Subcutaneous abdominal adipose tissue (tissue), 5 donors: ENCODE results near the gene NFYA.

Source experiments
- H3K27ac ChIP-seq: one replicate; pipeline ENCODE4 v1.7.0; 2013; ENCODE audit warnings: low read depth, mild to moderate bottlenecking, inconsistent platforms, low read length, moderate library complexity
- H3K27me3 ChIP-seq, 5 donors: one replicate each; pipeline ENCODE4 v1.7.0; 2013; ENCODE audit warnings: low read length in 5 of 5, inconsistent platforms in 1 of 5; ENCODE audit not compliant: control insufficient read depth in 5 of 5, insufficient read depth in 4 of 5
- H3K36me3 ChIP-seq, 5 donors: one replicate each; pipeline ENCODE4 v1.7.0; 2013; ENCODE audit warnings: low read length in 5 of 5; ENCODE audit not compliant: control insufficient read depth in 5 of 5, insufficient read depth in 5 of 5
- H3K4me1 ChIP-seq, 5 donors: one replicate each; pipeline ENCODE4 v1.7.0; 2013; ENCODE audit warnings: low read length in 5 of 5, mild to moderate bottlenecking in 3 of 5, moderate library complexity in 1 of 5; ENCODE audit not compliant: control insufficient read depth in 5 of 5, insufficient read depth in 5 of 5
- H3K4me3 ChIP-seq, 5 donors: one replicate each; pipeline ENCODE4 v1.7.0; 2013; ENCODE audit warnings: low read length in 5 of 5, low read depth in 1 of 5
- H3K9ac ChIP-seq, 5 donors: one replicate each; pipeline ENCODE4 v1.7.0; 2013; ENCODE audit warnings: low read length in 5 of 5, mild to moderate bottlenecking in 4 of 5, moderate library complexity in 3 of 5
- H3K9me3 ChIP-seq, 5 donors: one replicate each; pipeline ENCODE4 v1.7.0; 2013; ENCODE audit warnings: low read length in 5 of 5; ENCODE audit not compliant: control insufficient read depth in 5 of 5
- donor health status: healthy.
- donor health status: healthy.
- donor health status: healthy.
- donor health status: healthy.
- donor health status: healthy.

Gene NFYA

DNA sequence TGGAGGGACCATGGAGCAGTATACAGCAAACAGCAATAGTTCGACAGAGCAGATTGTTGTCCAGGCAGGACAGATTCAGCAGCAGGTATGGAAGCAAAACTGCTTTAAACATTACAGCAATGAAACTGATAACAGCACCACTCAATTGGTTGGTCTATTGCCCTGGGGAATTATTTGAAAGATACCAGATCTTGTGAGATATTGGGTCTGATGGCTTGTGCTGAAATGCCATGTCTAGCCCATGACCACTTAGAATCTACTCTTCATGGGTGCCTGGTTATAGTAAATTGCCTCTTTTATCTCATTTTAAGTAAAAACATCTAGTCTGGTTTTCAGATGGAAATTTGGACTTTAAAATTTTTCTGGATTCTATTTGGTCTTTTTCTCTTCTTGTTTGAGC is 6.3 kb downstream of the NFYA start:
- H3K9me3 ChIP-seq, result no peaks in the 10 kb centered on the region
- H3K36me3 ChIP-seq, result peaks cover 25 to 36% (median 32%) of the 10 kb centered on the region in 5 donors
- H3K4me1 ChIP-seq, result peaks cover 6 to 20% (median 17%) of the 10 kb centered on the region in 5 donors
- no peak overlapping the region for H3K27ac ChIP-seq
- H3K27me3 ChIP-seq, result no peaks in the 10 kb centered on the region
- H3K4me3 ChIP-seq, result no peak overlapping the region
- no peak overlapping the region for H3K9ac ChIP-seq

- Histone ChIP-seq H3K4me1 (peaks cover 0 to 7% (median 5%) of the 10 kb centered on the region in 5 donors), H3K27ac (no peak overlapping the region), H3K9me3 (no peaks in the 10 kb centered on the region), H3K9ac (peak overlapping the region in 1 of 5 donors; percentile 3), H3K27me3 (no peaks in the 10 kb centered on the region), H3K4me3 (no peak overlapping the region), H3K36me3 (peaks cover 33 to 51% (median 42%) of the 10 kb centered on the region in 5 donors)
Observed at GRCh38 chr6:41080621-41081020, 7.8 kb downstream of the NFYA start.

- Histone ChIP-seq H3K27ac (no peak overlapping the region), H3K4me1 (peaks cover 0 to 6% (median 0%) of the 10 kb centered on the region in 5 donors), H3K9me3 (no peaks in the 10 kb centered on the region), H3K9ac (no peak overlapping the region), H3K36me3 (peaks cover 39 to 58% (median 42%) of the 10 kb centered on the region in 5 donors), H3K4me3 (no peak overlapping the region), H3K27me3 (no peaks in the 10 kb centered on the region)
Observed at GRCh38 chr6:41083072-41083471, 10.3 kb downstream of the NFYA start.

DNA sequence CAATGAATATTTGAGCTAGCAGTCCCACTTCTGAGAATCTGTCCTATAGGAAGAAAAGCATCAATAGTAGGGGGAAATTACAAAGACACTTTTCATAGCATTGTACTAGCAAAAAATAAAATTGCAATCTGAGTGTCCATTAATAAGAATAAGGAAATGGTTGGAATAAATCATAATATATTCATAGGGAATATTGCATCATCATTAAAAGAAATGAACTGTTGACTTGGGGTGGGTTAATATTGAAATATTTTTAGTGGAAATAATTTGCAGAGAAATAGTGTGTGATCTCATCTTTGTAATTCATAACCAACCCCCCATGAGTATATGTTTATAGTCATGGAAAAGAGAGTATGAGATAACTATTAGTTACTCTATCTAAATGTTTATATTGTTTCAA is 12.4 kb downstream of the NFYA start:
- Histone ChIP-seq H3K9ac (no peak overlapping the region), H3K9me3 (no peaks in the 10 kb centered on the region), H3K27me3 (no peaks in the 10 kb centered on the region), H3K27ac (no peak overlapping the region), H3K36me3 (peaks cover 30 to 63% (median 45%) of the 10 kb centered on the region in 5 donors), H3K4me1 (peaks cover 0 to 6% (median 0%) of the 10 kb centered on the region in 5 donors), H3K4me3 (no peak overlapping the region)

- Histone ChIP-seq H3K27ac (no peak overlapping the region), H3K9ac (no peak overlapping the region), H3K4me1 (peaks cover 0 to under 1% (median 0%) of the 10 kb centered on the region in 5 donors), H3K27me3 (no peaks in the 10 kb centered on the region), H3K9me3 (no peaks in the 10 kb centered on the region), H3K4me3 (no peak overlapping the region), H3K36me3 (peaks cover 40 to 72% (median 59%) of the 10 kb centered on the region in 5 donors)
Observed at GRCh38 chr6:41088451-41088850, 15.7 kb downstream of the NFYA start.

DNA sequence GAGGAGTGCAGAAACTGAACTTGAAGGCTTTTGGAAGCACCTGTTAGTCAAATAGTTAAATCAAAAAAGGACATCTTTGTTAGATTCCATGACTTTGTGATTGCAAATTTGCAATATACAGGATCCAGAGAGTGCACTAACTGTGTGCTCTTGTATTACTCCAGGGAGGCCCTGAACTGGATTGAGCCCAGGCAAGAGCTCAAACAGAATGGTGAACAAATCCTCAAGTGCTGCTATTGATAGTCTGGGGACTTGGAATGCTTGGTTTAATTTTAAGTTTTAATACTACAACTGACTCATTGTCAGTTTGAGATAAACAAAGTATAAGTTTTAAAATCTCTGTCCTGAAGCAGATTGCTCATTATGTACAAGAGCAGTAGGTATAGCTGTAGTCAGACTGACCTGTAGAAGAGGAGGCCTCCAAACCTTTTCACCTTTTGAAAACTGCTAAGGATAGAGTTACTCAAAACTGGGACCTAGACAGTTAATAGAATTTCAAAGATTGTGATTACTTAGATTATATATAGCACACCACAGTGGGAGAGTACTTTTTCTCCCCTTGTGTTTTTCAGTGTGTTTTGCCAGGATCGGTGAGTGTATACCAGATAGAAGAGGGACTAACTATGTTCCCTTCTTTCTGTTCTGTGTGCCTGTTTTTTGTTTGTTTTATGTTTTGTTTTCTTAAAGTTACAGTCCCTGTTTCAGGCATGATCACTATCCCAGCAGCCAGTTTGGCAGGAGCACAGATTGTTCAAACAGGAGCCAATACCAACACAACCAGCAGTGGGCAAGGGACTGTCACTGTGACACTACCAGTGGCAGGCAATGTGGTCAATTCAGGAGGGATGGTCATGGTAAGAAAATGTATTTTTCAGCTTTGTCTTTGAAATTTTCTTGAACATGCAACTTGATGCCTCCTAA is 18.3 kb downstream of the NFYA start:
- Histone ChIP-seq H3K36me3 (peaks cover 42 to 78% (median 66%) of the 10 kb centered on the region in 5 donors), H3K4me1 (peaks cover 0 to 5% (median 3%) of the 10 kb centered on the region in 5 donors), H3K9ac (peak overlapping the region in 3 of 5 donors; percentile 25 to 58 (median 27)), H3K4me3 (no peak overlapping the region), H3K27me3 (no peaks in the 10 kb centered on the region), H3K27ac (no peak overlapping the region), H3K9me3 (no peaks in the 10 kb centered on the region)

DNA sequence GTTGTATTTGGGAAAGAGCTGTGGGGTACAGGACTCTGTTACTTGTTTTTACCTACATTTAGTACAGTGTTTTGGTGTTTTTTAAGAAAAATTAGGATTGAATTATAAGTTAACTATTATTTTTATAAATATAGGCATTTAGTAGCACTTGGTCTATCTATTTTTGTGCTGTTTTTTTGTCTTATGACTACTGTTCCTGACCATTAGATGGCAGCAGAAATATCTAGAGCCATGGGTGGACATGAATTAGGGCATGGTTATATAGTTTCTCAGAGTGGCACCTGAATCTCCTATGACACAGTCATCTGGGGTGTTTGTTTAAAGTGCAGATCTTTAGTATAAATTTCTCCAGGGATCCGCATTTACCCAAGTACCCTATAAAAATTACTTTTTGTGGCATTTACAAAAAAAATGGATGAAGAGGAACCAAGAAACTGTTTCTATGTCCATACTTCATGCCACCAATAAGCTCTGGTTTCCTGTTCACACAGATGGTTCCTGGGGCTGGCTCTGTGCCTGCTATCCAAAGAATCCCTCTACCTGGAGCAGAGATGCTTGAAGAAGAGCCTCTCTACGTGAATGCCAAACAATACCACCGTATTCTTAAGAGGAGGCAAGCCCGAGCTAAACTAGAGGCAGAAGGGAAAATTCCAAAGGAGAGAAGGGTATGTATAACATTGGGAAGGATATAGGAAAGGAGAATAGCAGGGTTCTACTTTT is 19.8 kb downstream of the NFYA start:
- H3K9ac ChIP-seq, result no peak overlapping the region
- no peaks in the 10 kb centered on the region for H3K9me3 ChIP-seq
- H3K4me1 ChIP-seq, result peaks cover 0 to 5% (median 3%) of the 10 kb centered on the region in 5 donors
- no peak overlapping the region for H3K27ac ChIP-seq
- H3K27me3 ChIP-seq, result no peaks in the 10 kb centered on the region
- no peak overlapping the region for H3K4me3 ChIP-seq
- H3K36me3 ChIP-seq, result peaks cover 50 to 88% (median 81%) of the 10 kb centered on the region in 5 donors

GRCh38 chr6:41093729-41094128 is 21.0 kb downstream of the NFYA start:
- Histone ChIP-seq H3K4me3 (peak overlapping the region in 1 of 5 donors; percentile 32), H3K36me3 (peaks cover 59 to 95% (median 92%) of the 10 kb centered on the region in 5 donors), H3K27me3 (no peaks in the 10 kb centered on the region), H3K27ac (no peak overlapping the region), H3K9me3 (no peaks in the 10 kb centered on the region), H3K9ac (no peak overlapping the region), H3K4me1 (peaks cover 0 to 5% (median 3%) of the 10 kb centered on the region in 5 donors)

DNA sequence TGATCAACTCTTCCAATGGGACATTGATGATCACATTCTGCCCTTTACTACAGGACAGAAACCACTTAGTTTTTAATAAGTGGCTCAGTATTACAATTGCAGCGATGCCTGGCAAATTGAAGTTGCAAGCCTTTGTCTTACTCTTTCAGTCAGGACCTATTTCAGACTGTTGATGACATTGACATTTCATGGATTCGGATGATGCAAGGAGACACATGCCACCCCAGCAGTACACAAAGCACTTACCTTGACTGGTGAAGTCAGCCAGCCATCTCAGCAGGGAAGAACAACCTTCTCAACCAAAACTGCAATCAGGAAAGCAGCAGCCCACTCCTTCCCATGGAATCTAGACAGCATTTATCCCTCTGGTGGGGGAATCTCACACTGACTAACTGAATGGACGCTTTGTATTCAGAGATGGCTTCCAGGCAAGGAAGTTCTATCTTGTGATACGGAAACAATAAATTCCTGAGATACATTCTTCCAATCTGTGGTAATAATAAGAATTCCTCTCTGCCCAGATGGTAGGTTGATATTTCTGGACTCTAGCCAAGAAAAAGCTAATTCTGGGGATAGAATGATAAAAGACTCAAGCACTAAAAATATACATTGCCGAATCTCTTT is 24.8 kb downstream of the NFYA start:
- H3K9me3 ChIP-seq, result no peaks in the 10 kb centered on the region
- peaks cover 52 to 92% (median 68%) of the 10 kb centered on the region in 5 donors for H3K36me3 ChIP-seq

More for the DNA sequence above, 24.8 kb downstream of the NFYA start:
- peaks cover 0 to 5% (median 3%) of the 10 kb centered on the region in 5 donors for H3K4me1 ChIP-seq
- no peak overlapping the region for H3K4me3 ChIP-seq
- no peaks in the 10 kb centered on the region for H3K27me3 ChIP-seq
- no peak overlapping the region for H3K9ac ChIP-seq
- no peak overlapping the region for H3K27ac ChIP-seq
